Parathyroid adenoma (tissue), 2 donors: ENCODE results near the gene ILF3.

ENCODE experiments used
- H2AFZ ChIP-seq: fragments of 300-600 bp; sonication (generic); one replicate; pipeline ENCODE4 v1.7.0; 2017; ENCODE audit warnings: antibody characterized with exemption, mild to moderate bottlenecking
- H3K27ac ChIP-seq: fragments of 300-600 bp; sonication (generic); one replicate; pipeline ENCODE4 v1.7.0; 2017
- H3K27me3 ChIP-seq: fragments of 300-600 bp; sonication (generic); one replicate; pipeline ENCODE4 v1.7.0; 2017; ENCODE audit warnings: low read length; ENCODE audit not compliant: control insufficient read depth, insufficient read depth
- H3K36me3 ChIP-seq: fragments of 300-600 bp; sonication (generic); one replicate; pipeline ENCODE4 v1.7.0; 2017; ENCODE audit warnings: low read length; ENCODE audit not compliant: control insufficient read depth, insufficient read depth
- H3K4me1 ChIP-seq: fragments of 300-600 bp; sonication (generic); one replicate; pipeline ENCODE4 v1.7.0; 2017; ENCODE audit warnings: control low read depth
- H3K4me2 ChIP-seq: fragments of 300-600 bp; sonication (generic); one replicate; pipeline ENCODE4 v1.7.0; 2017; ENCODE audit warnings: low read length
- H3K4me3 ChIP-seq: fragments of 300-600 bp; sonication (generic); one replicate; pipeline ENCODE4 v1.7.0; 2017; ENCODE audit warnings: low read depth, low read length
- H3K79me2 ChIP-seq: fragments of 300-600 bp; sonication (generic); one replicate; pipeline ENCODE4 v1.7.0; 2017; ENCODE audit warnings: control low read depth
- H3K9ac ChIP-seq: fragments of 300-600 bp; sonication (generic); one replicate; pipeline ENCODE4 v1.7.0; 2017; ENCODE audit warnings: mild to moderate bottlenecking
- H3K9me3 ChIP-seq: fragments of 300-600 bp; sonication (generic); one replicate; pipeline ENCODE4 v1.7.0; 2017; ENCODE audit warnings: low read length; ENCODE audit not compliant: control insufficient read depth
- TF ChIP-seq, protein P1 (sequence below): fragments of 300-600 bp; sonication (generic); IDR thresholded peaks from one replicate; pipeline ENCODE4 v1.7.0; 2017; ENCODE audit warnings: antibody characterized with exemption, mild to moderate bottlenecking
- donor health status: primary hyperparathyroidism.

Gene ILF3

DNA sequence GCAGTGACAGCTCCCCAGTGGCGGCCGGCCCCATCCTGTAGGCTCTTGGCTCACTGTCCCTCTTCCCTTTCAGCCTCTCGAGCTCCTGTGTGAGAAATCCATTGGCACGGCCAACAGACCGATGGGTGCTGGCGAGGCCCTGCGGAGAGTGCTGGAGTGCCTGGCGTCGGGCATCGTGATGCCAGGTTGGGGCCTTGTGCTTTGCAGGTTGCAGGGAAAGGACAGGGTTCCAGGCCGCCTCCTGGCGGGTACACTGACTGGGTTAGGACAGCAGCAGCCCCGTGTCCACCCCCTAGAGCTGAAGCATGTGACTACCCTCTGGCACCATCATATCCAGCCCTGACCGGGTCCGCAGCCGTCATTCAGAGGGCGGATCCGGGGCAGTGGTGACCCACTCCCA, 25.6 kb downstream of the ILF3 start:
- H3K9ac ChIP-seq: no peak overlapping the region
- H3K27ac ChIP-seq: no peak overlapping the region
- TF ChIP-seq, protein P1, sequence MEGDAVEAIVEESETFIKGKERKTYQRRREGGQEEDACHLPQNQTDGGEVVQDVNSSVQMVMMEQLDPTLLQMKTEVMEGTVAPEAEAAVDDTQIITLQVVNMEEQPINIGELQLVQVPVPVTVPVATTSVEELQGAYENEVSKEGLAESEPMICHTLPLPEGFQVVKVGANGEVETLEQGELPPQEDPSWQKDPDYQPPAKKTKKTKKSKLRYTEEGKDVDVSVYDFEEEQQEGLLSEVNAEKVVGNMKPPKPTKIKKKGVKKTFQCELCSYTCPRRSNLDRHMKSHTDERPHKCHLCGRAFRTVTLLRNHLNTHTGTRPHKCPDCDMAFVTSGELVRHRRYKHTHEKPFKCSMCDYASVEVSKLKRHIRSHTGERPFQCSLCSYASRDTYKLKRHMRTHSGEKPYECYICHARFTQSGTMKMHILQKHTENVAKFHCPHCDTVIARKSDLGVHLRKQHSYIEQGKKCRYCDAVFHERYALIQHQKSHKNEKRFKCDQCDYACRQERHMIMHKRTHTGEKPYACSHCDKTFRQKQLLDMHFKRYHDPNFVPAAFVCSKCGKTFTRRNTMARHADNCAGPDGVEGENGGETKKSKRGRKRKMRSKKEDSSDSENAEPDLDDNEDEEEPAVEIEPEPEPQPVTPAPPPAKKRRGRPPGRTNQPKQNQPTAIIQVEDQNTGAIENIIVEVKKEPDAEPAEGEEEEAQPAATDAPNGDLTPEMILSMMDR: no peak
- H3K4me2 ChIP-seq: no peak overlapping the region
- H3K4me3 ChIP-seq: no peak overlapping the region
- H3K9me3 ChIP-seq: no peaks in the 10 kb centered on the region
- H3K27me3 ChIP-seq: no peaks in the 10 kb centered on the region
- peaks cover 62% of the 10 kb centered on the region for H3K79me2 ChIP-seq
- no peak overlapping the region for H2AFZ ChIP-seq
- peaks cover 15% of the 10 kb centered on the region for H3K4me1 ChIP-seq
- H3K36me3 ChIP-seq: no peaks in the 10 kb centered on the region

DNA sequence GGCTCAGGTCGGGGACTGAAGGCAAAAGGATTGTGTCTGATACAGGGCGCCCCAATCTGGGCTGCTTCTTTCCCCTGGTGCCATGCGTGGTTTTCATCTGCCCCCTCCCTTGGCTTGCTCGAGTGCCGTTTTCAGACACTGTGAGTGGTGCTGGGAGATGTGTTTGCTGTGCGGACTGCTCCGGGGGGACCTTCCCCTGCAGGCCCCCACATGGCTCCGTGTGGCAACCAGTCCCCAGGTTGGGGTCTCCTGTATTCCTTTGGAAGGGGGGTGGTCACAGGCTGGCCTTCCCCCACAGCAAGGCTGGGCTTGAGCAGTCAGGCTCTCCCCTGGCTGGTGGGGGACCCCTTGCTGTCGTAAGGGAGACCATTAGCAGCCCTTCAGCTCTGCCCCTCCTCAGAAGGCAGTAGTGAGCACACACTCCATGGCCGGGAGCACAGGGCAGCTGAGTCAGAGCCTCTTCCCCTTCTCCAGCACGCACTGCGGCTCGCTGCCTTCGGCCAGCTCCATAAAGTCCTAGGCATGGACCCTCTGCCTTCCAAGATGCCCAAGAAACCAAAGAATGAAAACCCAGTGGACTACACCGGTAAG, 26.5 kb downstream of the ILF3 start:
- Histone ChIP-seq H3K9ac (no peak overlapping the region), H3K27me3 (no peaks in the 10 kb centered on the region), H3K9me3 (no peaks in the 10 kb centered on the region), H3K4me2 (no peak overlapping the region), H3K4me3 (no peak overlapping the region), H2AFZ (no peak overlapping the region), H3K79me2 (peaks cover 55% of the 10 kb centered on the region), H3K36me3 (no peaks in the 10 kb centered on the region), H3K4me1 (peaks cover 15% of the 10 kb centered on the region), H3K27ac (no peak overlapping the region)
- TF ChIP-seq, protein P1: no peak

DNA sequence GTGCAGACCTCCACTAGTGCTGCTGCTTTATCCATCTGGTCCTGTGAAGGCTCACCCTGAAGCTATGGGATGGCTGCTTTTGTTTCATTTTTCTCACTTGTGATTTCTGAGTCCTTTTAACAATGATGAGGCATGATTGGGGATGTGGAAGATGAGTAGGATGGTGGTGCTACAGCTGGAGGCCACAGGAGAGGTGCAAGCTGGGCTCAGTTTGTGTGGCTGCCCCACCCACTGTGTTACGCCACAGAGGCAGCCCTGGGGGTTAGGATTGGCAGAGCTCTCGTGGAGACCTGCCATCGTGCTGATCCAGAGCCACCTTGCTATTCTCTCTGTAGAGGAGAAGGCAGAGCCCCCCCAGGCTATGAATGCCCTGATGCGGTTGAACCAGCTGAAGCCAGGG, 27.5 kb downstream of the ILF3 start:
- H3K27ac ChIP-seq: no peak overlapping the region
- no peaks in the 10 kb centered on the region for H3K36me3 ChIP-seq
- H3K9ac ChIP-seq: no peak overlapping the region
- no peaks in the 10 kb centered on the region for H3K9me3 ChIP-seq
- H3K4me3 ChIP-seq: no peak overlapping the region
- TF ChIP-seq, protein P1: no peak
- H3K79me2 ChIP-seq: peaks cover 49% of the 10 kb centered on the region
- H3K4me1 ChIP-seq: peaks cover 15% of the 10 kb centered on the region
- no peak overlapping the region for H3K4me2 ChIP-seq
- no peaks in the 10 kb centered on the region for H3K27me3 ChIP-seq
- no peak overlapping the region for H2AFZ ChIP-seq

DNA sequence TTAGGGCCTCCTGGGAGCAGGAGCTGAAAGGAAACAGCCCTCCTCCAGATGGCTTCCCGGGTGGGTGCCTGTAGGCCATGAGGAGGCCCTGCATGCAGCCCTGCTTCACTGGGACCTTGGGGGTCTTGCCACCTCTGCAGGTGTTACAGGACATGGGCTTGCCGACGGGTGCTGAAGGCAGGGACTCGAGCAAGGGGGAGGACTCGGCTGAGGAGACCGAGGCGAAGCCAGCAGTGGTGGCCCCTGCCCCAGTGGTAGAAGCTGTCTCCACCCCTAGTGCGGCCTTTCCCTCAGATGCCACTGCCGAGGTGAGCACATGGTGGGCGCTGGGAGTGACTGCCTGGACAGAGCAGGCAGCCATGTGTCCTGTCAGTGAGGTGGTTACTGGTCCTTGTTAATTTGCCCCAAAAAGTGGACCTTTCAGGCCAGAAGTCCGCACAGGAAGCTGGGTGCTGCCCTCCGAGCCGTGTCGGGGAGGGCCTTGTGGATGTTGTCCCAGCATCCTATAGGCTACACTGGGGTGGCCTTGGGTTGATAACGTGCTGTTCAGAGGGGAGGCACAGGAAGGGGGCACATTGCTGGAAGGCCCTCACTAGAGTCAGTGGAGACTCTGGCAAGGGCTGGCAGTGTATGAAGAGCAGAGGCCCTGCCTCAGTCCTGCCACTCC, 28.4 kb downstream of the ILF3 start:
- Histone ChIP-seq H3K9ac (no peak overlapping the region), H3K4me2 (no peak overlapping the region), H3K4me1 (peaks cover 11% of the 10 kb centered on the region), H3K36me3 (no peaks in the 10 kb centered on the region), H3K9me3 (no peaks in the 10 kb centered on the region), H3K27ac (no peak overlapping the region), H3K79me2 (peaks cover 47% of the 10 kb centered on the region), H2AFZ (no peak overlapping the region), H3K4me3 (no peak overlapping the region), H3K27me3 (no peaks in the 10 kb centered on the region)
- TF ChIP-seq, protein P1: no peak

DNA sequence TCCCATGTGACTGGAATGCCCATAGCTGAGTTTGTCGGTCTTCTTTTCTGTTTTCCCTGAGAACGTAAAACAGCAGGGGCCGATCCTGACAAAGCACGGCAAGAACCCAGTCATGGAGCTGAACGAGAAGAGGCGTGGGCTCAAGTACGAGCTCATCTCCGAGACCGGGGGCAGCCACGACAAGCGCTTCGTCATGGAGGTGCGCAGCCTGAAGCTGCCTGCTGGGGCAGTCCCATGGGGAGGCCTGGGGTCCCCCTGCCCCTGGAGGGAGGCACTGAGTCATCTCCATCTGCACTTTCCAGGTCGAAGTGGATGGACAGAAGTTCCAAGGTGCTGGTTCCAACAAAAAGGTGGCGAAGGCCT, 28.9 kb downstream of the ILF3 start:
- H3K36me3 ChIP-seq: no peaks in the 10 kb centered on the region
- H3K4me1 ChIP-seq: peaks cover 6% of the 10 kb centered on the region

More for the DNA sequence above, 28.9 kb downstream of the ILF3 start:
- Histone ChIP-seq H3K27ac (no peak overlapping the region), H3K79me2 (peaks cover 47% of the 10 kb centered on the region), H3K9me3 (no peaks in the 10 kb centered on the region), H2AFZ (no peak overlapping the region), H3K4me2 (no peak overlapping the region), H3K4me3 (no peak overlapping the region), H3K9ac (no peak overlapping the region), H3K27me3 (no peaks in the 10 kb centered on the region)
- TF ChIP-seq, protein P1: no peak
